NCI-H226 (cell line): Measurements from ENCODE around the gene GABARAPL2.

Experiments
- DNase-seq: peaks from one replicate; pipeline ENCODE4 v3.0.0-alpha.2; 2015

Gene GABARAPL2

GRCh38 chr16:75593308-75593707 lies 27.1 kb downstream of the GABARAPL2 start:
- no peak for DNase-seq

GRCh38 chr16:75593825-75594820 lies 27.9 kb downstream of the GABARAPL2 start:
- DNase-seq, result no peak

GRCh38 chr16:75599452-75600277 lies 33.5 kb downstream of the GABARAPL2 start:
- DNase-seq, result no peak

GRCh38 chr16:75603241-75603640 lies 37.1 kb downstream of the GABARAPL2 start:
- DNase-seq, result no peak

- DNase-seq, result no peak
Measured at GRCh38 chr16:75606507-75606906, 40.3 kb downstream of the GABARAPL2 start.

- peak; percentile 50 for DNase-seq
Measured at GRCh38 chr16:75614066-75614897, 48.1 kb downstream of the GABARAPL2 start.

GRCh38 chr16:75615619-75616018 lies 49.4 kb downstream of the GABARAPL2 start:
- DNase-seq, result no peak

GRCh38 chr16:75616521-75617010 lies 50.4 kb downstream of the GABARAPL2 start:
- no peak for DNase-seq

GRCh38 chr16:75617121-75617520 lies 50.9 kb downstream of the GABARAPL2 start:
- DNase-seq, result no peak

GRCh38 chr16:75618780-75619179 lies 52.6 kb downstream of the GABARAPL2 start:
- no peak for DNase-seq

- no peak for DNase-seq
Measured at GRCh38 chr16:75620326-75621169, 54.4 kb downstream of the GABARAPL2 start.

- peak; percentile 23 for DNase-seq
Measured at GRCh38 chr16:75621170-75621477, 54.9 kb downstream of the GABARAPL2 start.

GRCh38 chr16:75622761-75623605 lies 56.8 kb downstream of the GABARAPL2 start, which contains the start of gene ADAT1:
TSS of gene ADAT1 (minus strand) at chr16:75623281. CDS start at chr16:75620799, 2,482 bp downstream.
- peak; percentile 99 for DNase-seq

- peak; percentile 86 for DNase-seq
Measured at GRCh38 chr16:75624921-75625334, 58.7 kb downstream of the GABARAPL2 start.

- no peak for DNase-seq
Measured at GRCh38 chr16:75626806-75627205, 60.6 kb downstream of the GABARAPL2 start.
